SK-N-SH treated with all-trans-retinoic acid at 6 μM for 48 hours (cell line): ENCODE results near the gene ZFHX3.

Experiments
- BACH2 ChIP-seq: fragments of 250-450 bp; sonication (Bioruptor Pico); IDR thresholded peaks from 2 replicates; pipeline ENCODE4 v1.9.0; 2021; ENCODE audit warnings: mild to moderate bottlenecking, borderline replicate concordance
- GLIS3 ChIP-seq: fragments of 250-450 bp; sonication (Bioruptor Pico); IDR thresholded peaks from 2 replicates; pipeline ENCODE4 v1.5.0; 2020; ENCODE audit warnings: mild to moderate bottlenecking, moderate library complexity
- TF ChIP-seq, protein P1 (sequence below): fragments of 250-450 bp; sonication (Bioruptor Pico); IDR thresholded peaks from 2 replicates; pipeline ENCODE4 v1.5.1; 2020; ENCODE audit warnings: low read depth, mild to moderate bottlenecking, moderate library complexity
- TF ChIP-seq, protein P2 (sequence below): fragments of 250-450 bp; sonication (Bioruptor Pico); IDR thresholded peaks from 2 replicates; pipeline ENCODE4 v1.8.0; 2021; ENCODE audit warnings: low read depth, mild to moderate bottlenecking, moderate library complexity, borderline replicate concordance

DNA sequence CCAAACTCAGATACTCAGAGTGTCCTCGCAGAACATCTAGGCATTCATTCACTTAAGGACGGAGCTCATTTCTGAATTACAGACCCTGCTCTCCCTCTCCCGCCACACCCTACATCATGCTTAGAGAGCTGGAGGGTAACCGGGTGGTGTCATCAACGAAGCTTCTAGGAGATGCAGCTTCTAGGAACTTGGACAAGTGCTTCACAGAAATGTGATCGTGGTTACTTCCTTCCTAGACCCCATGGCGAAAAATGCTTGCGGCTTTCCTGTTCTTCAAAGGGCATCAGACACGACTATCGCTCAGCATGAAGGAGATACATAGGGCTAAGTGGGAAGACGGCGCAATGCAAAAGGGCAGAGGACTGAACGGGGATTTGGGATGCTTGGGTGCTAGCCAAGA is 126.8 kb downstream of the ZFHX3 start:
- TF ChIP-seq, protein P1, sequence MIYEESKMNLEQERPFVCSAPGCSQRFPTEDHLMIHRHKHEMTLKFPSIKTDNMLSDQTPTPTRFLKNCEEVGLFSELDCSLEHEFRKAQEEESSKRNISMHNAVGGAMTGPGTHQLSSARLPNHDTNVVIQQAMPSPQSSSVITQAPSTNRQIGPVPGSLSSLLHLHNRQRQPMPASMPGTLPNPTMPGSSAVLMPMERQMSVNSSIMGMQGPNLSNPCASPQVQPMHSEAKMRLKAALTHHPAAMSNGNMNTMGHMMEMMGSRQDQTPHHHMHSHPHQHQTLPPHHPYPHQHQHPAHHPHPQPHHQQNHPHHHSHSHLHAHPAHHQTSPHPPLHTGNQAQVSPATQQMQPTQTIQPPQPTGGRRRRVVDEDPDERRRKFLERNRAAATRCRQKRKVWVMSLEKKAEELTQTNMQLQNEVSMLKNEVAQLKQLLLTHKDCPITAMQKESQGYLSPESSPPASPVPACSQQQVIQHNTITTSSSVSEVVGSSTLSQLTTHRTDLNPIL (CRISPR knock-in tag): no peak
- no peak for TF ChIP-seq BACH2 (CRISPR knock-in tag)
- no peak for TF ChIP-seq GLIS3 (CRISPR knock-in tag)
- TF ChIP-seq, protein P2, sequence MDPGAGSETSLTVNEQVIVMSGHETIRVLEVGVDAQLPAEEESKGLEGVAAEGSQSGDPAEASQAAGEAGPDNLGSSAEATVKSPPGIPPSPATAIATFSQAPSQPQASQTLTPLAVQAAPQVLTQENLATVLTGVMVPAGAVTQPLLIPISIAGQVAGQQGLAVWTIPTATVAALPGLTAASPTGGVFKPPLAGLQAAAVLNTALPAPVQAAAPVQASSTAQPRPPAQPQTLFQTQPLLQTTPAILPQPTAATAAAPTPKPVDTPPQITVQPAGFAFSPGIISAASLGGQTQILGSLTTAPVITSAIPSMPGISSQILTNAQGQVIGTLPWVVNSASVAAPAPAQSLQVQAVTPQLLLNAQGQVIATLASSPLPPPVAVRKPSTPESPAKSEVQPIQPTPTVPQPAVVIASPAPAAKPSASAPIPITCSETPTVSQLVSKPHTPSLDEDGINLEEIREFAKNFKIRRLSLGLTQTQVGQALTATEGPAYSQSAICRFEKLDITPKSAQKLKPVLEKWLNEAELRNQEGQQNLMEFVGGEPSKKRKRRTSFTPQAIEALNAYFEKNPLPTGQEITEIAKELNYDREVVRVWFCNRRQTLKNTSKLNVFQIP (CRISPR knock-in tag): no peak
